ENCODE measurements around the gene HDLBP.
"Not testable (repeated sequence)": the region's sequence is repeated elsewhere in the genome, so short reads cannot be mapped to it uniquely, and the experiment has no call there.

Gene HDLBP

DNA sequence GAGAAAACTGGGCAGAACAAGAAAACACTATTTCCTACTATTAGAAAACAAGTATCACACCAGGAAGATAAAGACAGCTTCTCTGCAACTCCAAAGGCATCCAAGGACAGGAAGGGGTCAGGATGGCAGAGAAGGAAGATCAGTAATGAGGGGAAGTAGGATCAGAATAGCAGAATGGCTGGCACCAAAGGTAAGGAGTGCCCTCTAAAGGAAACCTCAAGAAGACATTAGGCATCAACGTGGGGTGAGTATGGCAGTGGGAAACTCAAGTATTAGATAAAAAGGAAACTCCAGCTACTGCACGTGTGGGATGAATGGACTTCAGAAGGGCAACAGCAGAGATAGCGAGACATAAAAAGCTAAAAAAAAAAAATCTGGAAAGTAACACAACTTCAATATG is 25.9 kb downstream of the HDLBP start:
- H3K36me3 ChIP-seq (ENCODE audit: control insufficient read depth, insufficient read depth, low read length), result no peaks in the 10 kb centered on the region; the same call in 1 of the 2 replicates
- H3K9me3 ChIP-seq (ENCODE audit: control insufficient read depth, insufficient read depth, low read length), result no peaks in the 10 kb centered on the region
- H3K4me3 ChIP-seq (ENCODE audit: low read length), result no peak overlapping the region
- no peaks in the 10 kb centered on the region for H3K4me1 ChIP-seq (ENCODE audit: control insufficient read depth, insufficient read depth, low read length)
- DNase-seq (ENCODE audit: low read depth, low spot score), result no peak
- no peak overlapping the region for H3K27ac ChIP-seq (ENCODE audit: low read length)
- WGBS (ENCODE audit: insufficient coverage, insufficient read length), result no CpG with 5 or more reads among the region's 3 CpGs
- H3K27me3 ChIP-seq (ENCODE audit: control insufficient read depth, insufficient read depth, low read length), result no peaks in the 10 kb centered on the region

- H3K9me3 ChIP-seq (ENCODE audit: control insufficient read depth, insufficient read depth, low read length), result no peaks in the 10 kb centered on the region
- no peaks in the 10 kb centered on the region; the same call in 1 of the 2 replicates for H3K36me3 ChIP-seq (ENCODE audit: control insufficient read depth, insufficient read depth, low read length)
- H3K27ac ChIP-seq (ENCODE audit: low read length), result no peak overlapping the region
- no peaks in the 10 kb centered on the region for H3K27me3 ChIP-seq (ENCODE audit: control insufficient read depth, insufficient read depth, low read length)
- no peak for DNase-seq (ENCODE audit: low read depth, low spot score)
- no CpG with 5 or more reads among the region's 4 CpGs for WGBS (ENCODE audit: insufficient coverage, insufficient read length)
- no peak overlapping the region for H3K4me3 ChIP-seq (ENCODE audit: low read length)
- H3K4me1 ChIP-seq (ENCODE audit: control insufficient read depth, insufficient read depth, low read length), result no peaks in the 10 kb centered on the region
These were observed 26.4 kb downstream of the HDLBP start for GRCh38 chr2:241289053-241289452.

DNA sequence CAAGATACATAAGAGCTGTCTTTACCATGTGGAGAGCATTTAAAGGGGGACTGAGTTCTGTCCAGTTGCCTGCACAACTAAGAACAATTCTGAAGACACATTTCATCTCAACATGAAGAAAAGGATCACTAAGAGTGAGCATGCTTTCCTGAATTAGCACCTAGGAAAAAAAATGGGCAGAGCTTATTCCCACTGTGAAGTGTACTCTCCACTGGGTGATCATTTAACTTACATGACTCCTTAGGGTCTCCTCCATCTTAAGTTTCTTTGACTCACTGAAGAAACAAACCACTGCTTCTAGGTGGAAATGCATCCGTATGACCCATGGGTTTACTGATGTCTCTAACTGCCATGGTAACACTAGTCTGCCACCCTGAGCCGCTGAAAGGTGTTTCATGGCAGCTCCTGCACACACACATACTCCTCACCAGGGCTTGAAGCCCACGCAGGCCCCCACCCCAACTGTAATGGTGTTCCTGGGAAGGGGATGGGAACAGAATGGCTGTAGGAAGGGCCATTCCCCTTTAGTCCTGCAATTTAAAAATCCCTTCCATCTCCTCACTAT is 27.1 kb downstream of the HDLBP start:
- Histone ChIP-seq H3K36me3 (ENCODE audit: control insufficient read depth, insufficient read depth, low read length) (no peaks in the 10 kb centered on the region; the same call in 1 of the 2 replicates), H3K4me1 (ENCODE audit: control insufficient read depth, insufficient read depth, low read length) (no peaks in the 10 kb centered on the region), H3K9me3 (ENCODE audit: control insufficient read depth, insufficient read depth, low read length) (no peaks in the 10 kb centered on the region), H3K4me3 (ENCODE audit: low read length) (no peak overlapping the region), H3K27me3 (ENCODE audit: control insufficient read depth, insufficient read depth, low read length) (no peaks in the 10 kb centered on the region), H3K27ac (ENCODE audit: low read length) (no peak overlapping the region)
- no CpG with 5 or more reads among the region's 3 CpGs for WGBS (ENCODE audit: insufficient coverage, insufficient read length)
- DNase-seq (ENCODE audit: low read depth, low spot score), result no peak

- H3K4me1 ChIP-seq (ENCODE audit: control insufficient read depth, insufficient read depth, low read length), result no peaks in the 10 kb centered on the region
- no CpG with 5 or more reads among the region's 9 CpGs for WGBS (ENCODE audit: insufficient coverage, insufficient read length)
- H3K36me3 ChIP-seq (ENCODE audit: control insufficient read depth, insufficient read depth, low read length), result no peaks in the 10 kb centered on the region; the same call in 1 of the 2 replicates
- no peaks in the 10 kb centered on the region for H3K9me3 ChIP-seq (ENCODE audit: control insufficient read depth, insufficient read depth, low read length)
- no peak for DNase-seq (ENCODE audit: low read depth, low spot score)
- H3K4me3 ChIP-seq (ENCODE audit: low read length), result no peak overlapping the region
- no peak overlapping the region for H3K27ac ChIP-seq (ENCODE audit: low read length)
- H3K27me3 ChIP-seq (ENCODE audit: control insufficient read depth, insufficient read depth, low read length), result no peaks in the 10 kb centered on the region
These were observed 29.0 kb downstream of the HDLBP start for GRCh38 chr2:241286348-241287090.

DNA sequence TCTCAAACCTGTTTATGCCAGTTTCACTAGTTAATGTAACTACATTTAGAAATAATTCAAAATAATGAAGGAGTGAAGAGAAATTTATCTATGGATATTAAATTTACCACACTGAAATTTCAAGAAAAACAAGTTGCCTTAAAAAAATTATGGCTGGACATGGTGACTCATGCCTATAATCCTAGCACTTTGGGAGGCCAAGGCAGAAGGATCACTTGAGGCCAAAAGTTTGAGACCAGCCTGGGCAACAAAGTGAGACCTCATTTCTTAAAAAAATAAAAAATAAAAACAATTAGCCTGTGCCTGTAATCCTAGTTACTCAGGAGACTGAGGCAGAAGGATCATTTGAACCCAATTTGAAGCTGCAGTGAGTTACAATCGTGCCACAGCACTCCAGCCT is 29.9 kb downstream of the HDLBP start:
- no CpG with 5 or more reads among the region's 1 CpG for WGBS (ENCODE audit: insufficient coverage, insufficient read length)
- H3K9me3 ChIP-seq (ENCODE audit: control insufficient read depth, insufficient read depth, low read length), result no peaks in the 10 kb centered on the region
- no peak for DNase-seq (ENCODE audit: low read depth, low spot score)
- no peaks in the 10 kb centered on the region; the same call in 1 of the 2 replicates for H3K36me3 ChIP-seq (ENCODE audit: control insufficient read depth, insufficient read depth, low read length)
- H3K27me3 ChIP-seq (ENCODE audit: control insufficient read depth, insufficient read depth, low read length), result no peaks in the 10 kb centered on the region
- H3K4me1 ChIP-seq (ENCODE audit: control insufficient read depth, insufficient read depth, low read length), result no peaks in the 10 kb centered on the region
- H3K27ac ChIP-seq (ENCODE audit: low read length), result no peak overlapping the region
- H3K4me3 ChIP-seq (ENCODE audit: low read length), result no peak overlapping the region

DNA sequence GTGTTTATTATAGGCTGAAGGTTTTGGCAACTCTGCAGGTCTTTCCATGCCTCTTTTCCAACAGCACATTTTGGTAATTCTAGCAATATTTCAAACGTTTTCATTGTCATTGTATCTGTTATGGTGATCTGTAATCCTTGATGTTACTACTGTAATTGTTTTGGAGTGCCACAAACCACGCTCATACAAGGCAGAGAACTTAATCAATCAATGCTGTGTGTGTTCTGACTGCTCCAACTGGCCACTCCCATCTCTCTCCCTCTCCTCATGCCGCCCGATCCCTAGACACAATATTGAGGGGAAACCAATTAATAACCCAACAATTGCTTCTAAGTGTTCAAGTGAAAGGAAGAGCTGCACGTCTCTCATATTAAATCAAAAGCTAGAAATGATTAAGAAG is 32.9 kb downstream of the HDLBP start:
- H3K36me3 ChIP-seq (ENCODE audit: control insufficient read depth, insufficient read depth, low read length), result no peaks in the 10 kb centered on the region
- H3K27ac ChIP-seq (ENCODE audit: low read length), result no peak overlapping the region
- H3K27me3 ChIP-seq (ENCODE audit: control insufficient read depth, insufficient read depth, low read length), result no peaks in the 10 kb centered on the region
- no peaks in the 10 kb centered on the region for H3K4me1 ChIP-seq (ENCODE audit: control insufficient read depth, insufficient read depth, low read length)
- no peak for DNase-seq (ENCODE audit: low read depth, low spot score)
- no CpG with 5 or more reads among the region's 5 CpGs for WGBS (ENCODE audit: insufficient coverage, insufficient read length)
- no peaks in the 10 kb centered on the region for H3K9me3 ChIP-seq (ENCODE audit: control insufficient read depth, insufficient read depth, low read length)
- H3K4me3 ChIP-seq (ENCODE audit: low read length), result no peak overlapping the region

GRCh38 chr2:241280291-241280690 is 35.2 kb downstream of the HDLBP start:
- no CpG with 5 or more reads among the region's 4 CpGs for WGBS (ENCODE audit: insufficient coverage, insufficient read length)
- Histone ChIP-seq H3K9me3 (ENCODE audit: control insufficient read depth, insufficient read depth, low read length) (no peaks in the 10 kb centered on the region), H3K4me1 (ENCODE audit: control insufficient read depth, insufficient read depth, low read length) (no peaks in the 10 kb centered on the region), H3K4me3 (ENCODE audit: low read length) (no peak overlapping the region), H3K36me3 (ENCODE audit: control insufficient read depth, insufficient read depth, low read length) (no peaks in the 10 kb centered on the region), H3K27ac (ENCODE audit: low read length) (no peak overlapping the region), H3K27me3 (ENCODE audit: control insufficient read depth, insufficient read depth, low read length) (no peaks in the 10 kb centered on the region)
- DNase-seq (ENCODE audit: low read depth, low spot score), result no peak

- Histone ChIP-seq H3K27me3 (ENCODE audit: control insufficient read depth, insufficient read depth, low read length) (no peaks in the 10 kb centered on the region), H3K4me1 (ENCODE audit: control insufficient read depth, insufficient read depth, low read length) (no peaks in the 10 kb centered on the region), H3K4me3 (ENCODE audit: low read length) (no peak overlapping the region), H3K9me3 (ENCODE audit: control insufficient read depth, insufficient read depth, low read length) (no peaks in the 10 kb centered on the region), H3K36me3 (ENCODE audit: control insufficient read depth, insufficient read depth, low read length) (no peaks in the 10 kb centered on the region), H3K27ac (ENCODE audit: low read length) (no peak overlapping the region)
- WGBS (ENCODE audit: insufficient coverage, insufficient read length), result no CpG with 5 or more reads among the region's 3 CpGs
- DNase-seq (ENCODE audit: low read depth, low spot score), result no peak
These were observed 35.6 kb downstream of the HDLBP start for GRCh38 chr2:241279828-241280227.

- WGBS (ENCODE audit: insufficient coverage, insufficient read length), result no CpG with 5 or more reads among the region's 8 CpGs
- no peak overlapping the region for H3K4me3 ChIP-seq (ENCODE audit: low read length)
- H3K27me3 ChIP-seq (ENCODE audit: control insufficient read depth, insufficient read depth, low read length), result no peaks in the 10 kb centered on the region
- no peak for DNase-seq (ENCODE audit: low read depth, low spot score)
- H3K36me3 ChIP-seq (ENCODE audit: control insufficient read depth, insufficient read depth, low read length), result no peaks in the 10 kb centered on the region
- H3K27ac ChIP-seq (ENCODE audit: low read length), result no peak overlapping the region
- no peaks in the 10 kb centered on the region for H3K4me1 ChIP-seq (ENCODE audit: control insufficient read depth, insufficient read depth, low read length)
- no peaks in the 10 kb centered on the region for H3K9me3 ChIP-seq (ENCODE audit: control insufficient read depth, insufficient read depth, low read length)
These were observed 36.1 kb downstream of the HDLBP start for GRCh38 chr2:241279413-241279812.

GRCh38 chr2:241278306-241278705 is 37.2 kb downstream of the HDLBP start:
- not testable (repeated sequence) for H3K27me3 ChIP-seq (ENCODE audit: control insufficient read depth, insufficient read depth, low read length); H3K27ac ChIP-seq (ENCODE audit: low read length); H3K4me1 ChIP-seq (ENCODE audit: control insufficient read depth, insufficient read depth, low read length); DNase-seq (ENCODE audit: low read depth, low spot score); H3K4me3 ChIP-seq (ENCODE audit: low read length); H3K36me3 ChIP-seq (ENCODE audit: control insufficient read depth, insufficient read depth, low read length); H3K9me3 ChIP-seq (ENCODE audit: control insufficient read depth, insufficient read depth, low read length)
- WGBS (ENCODE audit: insufficient coverage, insufficient read length), result no CpG with 5 or more reads among the region's 7 CpGs

DNA sequence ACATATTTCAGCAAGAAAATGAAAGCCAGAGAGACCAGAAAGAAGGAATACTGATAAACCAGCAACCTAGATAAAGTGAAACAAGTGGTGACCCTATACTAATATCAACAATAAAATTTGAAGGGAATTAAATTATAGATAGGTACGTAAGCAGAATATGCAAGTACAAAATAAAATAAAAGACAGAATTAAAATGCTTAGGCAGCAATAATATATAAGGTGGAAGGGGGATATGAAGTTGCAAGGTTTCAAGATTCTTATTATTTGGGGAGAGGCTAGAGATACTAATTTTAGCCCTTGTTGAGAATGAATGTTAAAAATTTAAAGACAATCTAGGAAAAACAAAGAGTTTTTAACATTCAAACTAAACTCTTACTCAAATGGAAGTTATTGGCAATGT is 39.6 kb downstream of the HDLBP start:
- Histone ChIP-seq H3K4me1 (ENCODE audit: control insufficient read depth, insufficient read depth, low read length) (no peaks in the 10 kb centered on the region; the same call in 1 of the 2 replicates), H3K27me3 (ENCODE audit: control insufficient read depth, insufficient read depth, low read length) (no peaks in the 10 kb centered on the region), H3K4me3 (ENCODE audit: low read length) (no peak overlapping the region), H3K36me3 (ENCODE audit: control insufficient read depth, insufficient read depth, low read length) (no peaks in the 10 kb centered on the region), H3K27ac (ENCODE audit: low read length) (no peak overlapping the region), H3K9me3 (ENCODE audit: control insufficient read depth, insufficient read depth, low read length) (no peaks in the 10 kb centered on the region)
- no CpG with 5 or more reads among the region's 1 CpG for WGBS (ENCODE audit: insufficient coverage, insufficient read length)
- DNase-seq (ENCODE audit: low read depth, low spot score), result no peak

Data from iPS DF 6.9 (cell line).